ENCODE data around the gene ANO1. TPM values are rescaled to one million over a fixed set of nuclear protein-coding genes. Genes with fewer than 3 reads are reported as not detected.
A peak's percentile ranks its signal among the peaks of the same experiment; 100 is the strongest.

ANO1 gene
- total RNA-seq, 1 donor from 2014 or later = 5.7 TPM

GRCh38 chr11:70072461-70072860 is 5.7 kb upstream of the ANO1 start:
- DNase-seq (ENCODE audit: low spot score) = no peak

- DNase-seq (ENCODE audit: low spot score) = no peak
These were observed 5.0 kb upstream of the ANO1 start for GRCh38 chr11:70072861-70073755.

GRCh38 chr11:70073871-70074371 is 4.2 kb upstream of the ANO1 start:
- no peak for DNase-seq (ENCODE audit: low spot score)

GRCh38 chr11:70074746-70075145 is 3.4 kb upstream of the ANO1 start:
- no peak for DNase-seq (ENCODE audit: low spot score)

GRCh38 chr11:70075836-70076235 is 2.3 kb upstream of the ANO1 start:
- DNase-seq (ENCODE audit: low spot score) = no peak

GRCh38 chr11:70076461-70076931 is 1.6 kb upstream of the ANO1 start:
- peak; percentile 51 for DNase-seq (ENCODE audit: low spot score)

GRCh38 chr11:70077411-70078094 is 564 bp upstream of the ANO1 start:
- peak; percentile 79 for DNase-seq (ENCODE audit: low spot score)

- no peak for DNase-seq (ENCODE audit: low spot score)
These were observed 882 bp downstream of the ANO1 start for GRCh38 chr11:70078781-70079616.

GRCh38 chr11:70079691-70080090 is 1.6 kb downstream of the ANO1 start:
- DNase-seq (ENCODE audit: low spot score) = no peak

GRCh38 chr11:70080763-70081162 is 2.6 kb downstream of the ANO1 start:
- no peak for DNase-seq (ENCODE audit: low spot score)

GRCh38 chr11:70082829-70083228 is 4.7 kb downstream of the ANO1 start:
- DNase-seq (ENCODE audit: low spot score) = no peak

- DNase-seq (ENCODE audit: low spot score) = no peak
These were observed 6.2 kb downstream of the ANO1 start for GRCh38 chr11:70084046-70084984.

GRCh38 chr11:70085815-70086769 is 8.0 kb downstream of the ANO1 start:
- DNase-seq (ENCODE audit: low spot score) = no peak

- DNase-seq (ENCODE audit: low spot score) = no peak
These were observed 9.5 kb downstream of the ANO1 start for GRCh38 chr11:70087446-70088167.

GRCh38 chr11:70088735-70089250 is 10.7 kb downstream of the ANO1 start:
- DNase-seq (ENCODE audit: low spot score) = no peak

- no peak for DNase-seq (ENCODE audit: low spot score)
These were observed 11.5 kb downstream of the ANO1 start for GRCh38 chr11:70089631-70090030.

- no peak for DNase-seq (ENCODE audit: low spot score)
These were observed 12.9 kb downstream of the ANO1 start for GRCh38 chr11:70090961-70091381.

- no peak for DNase-seq (ENCODE audit: low spot score)
These were observed 13.5 kb downstream of the ANO1 start for GRCh38 chr11:70091638-70092037.
